HEK293 (cell line): Measurements from ENCODE around the gene MSMO1.

Source experiments
- CTCF ChIA-PET: fragments of 350-600 bp; formaldehyde crosslinking; extraction: SDS; loops from one replicate; lab custom pipeline; 2021; ENCODE audit warnings: antibody characterized with exemption; lab: Yijun Ruan, JAX
- POLR2A ChIA-PET: fragments of 300-600 bp; formaldehyde crosslinking; extraction: SDS; loops from one replicate; lab custom pipeline; 2020; ENCODE audit warnings: antibody characterized with exemption, inconsistent platforms; lab: Yijun Ruan, JAX
- H3K27ac ChIP-seq: fragments of 200-500 bp; sonication (Bioruptor generic); 2 replicates; pipeline ENCODE4 v1.5.1; 2014; ENCODE audit warnings: low read depth, low read length, control low read depth, inconsistent platforms; ENCODE audit errors: extremely low read depth
- H3K36me3 ChIP-seq, 2 experiments: fragments of 200-500 bp in 1 of 2; sonication (Bioruptor generic) in 1 of 2; 1 replicate in 1 of 2; 2 replicates in 1 of 2; pipeline ENCODE4 v1.5.1; 2014 to 2017; ENCODE audit warnings: inconsistent platforms in 2 of 2, low read length in 2 of 2; ENCODE audit not compliant: control insufficient read depth in 2 of 2, insufficient read depth in 1 of 2
- H3K4me1 ChIP-seq: fragments of 200-500 bp; sonication (Bioruptor generic); 2 replicates; pipeline ENCODE4 v1.5.1; 2014; ENCODE audit warnings: mild to moderate bottlenecking, low read length, inconsistent platforms; ENCODE audit not compliant: control insufficient read depth, insufficient read depth
- H3K4me3 ChIP-seq: 2 replicates; pipeline ENCODE4 v1.5.1; 2011; ENCODE audit warnings: low read depth, mild to moderate bottlenecking, control low read depth, low read length, moderate library complexity
- H3K9me3 ChIP-seq: fragments of 200-500 bp; sonication (Bioruptor generic); 2 replicates; pipeline ENCODE4 v1.5.1; 2014; ENCODE audit warnings: low read depth, low read length, inconsistent platforms; ENCODE audit not compliant: control insufficient read depth, insufficient read depth
- PRDM2 ChIP-seq: fragments of 450-650 bp; formaldehyde crosslinking; IDR thresholded peaks from 2 replicates; pipeline ENCODE4 v1.5.1; 2016; ENCODE audit warnings: missing biosample characterization, missing genetic modification characterization, borderline replicate concordance
- SCRT1 ChIP-seq: fragments of 450-650 bp; formaldehyde crosslinking; IDR thresholded peaks from 2 replicates; pipeline ENCODE4 v1.5.1; 2016; ENCODE audit warnings: missing biosample characterization, missing genetic modification characterization, borderline replicate concordance
- SP7 ChIP-seq: fragments of 450-650 bp; formaldehyde crosslinking; IDR thresholded peaks from 2 replicates; pipeline ENCODE4 v1.5.1; 2016; ENCODE audit warnings: missing biosample characterization, missing genetic modification characterization
- TCF7L2 ChIP-seq: IDR thresholded peaks from 2 replicates; pipeline ENCODE4 v1.6.1; 2011; ENCODE audit warnings: low read depth, mild to moderate bottlenecking, inconsistent platforms, low read length, moderate library complexity, borderline replicate concordance
- ZBTB17 ChIP-seq: fragments of 450-650 bp; formaldehyde crosslinking; IDR thresholded peaks from 2 replicates; pipeline ENCODE4 v1.5.1; 2016; ENCODE audit warnings: missing biosample characterization, missing genetic modification characterization
- ZNF140 ChIP-seq: fragments of 450-650 bp; formaldehyde crosslinking; IDR thresholded peaks from 2 replicates; pipeline ENCODE4 v1.5.1; 2016; ENCODE audit warnings: missing biosample characterization, missing genetic modification characterization
- ZNF248 ChIP-seq: fragments of 450-650 bp; formaldehyde crosslinking; IDR thresholded peaks from 2 replicates; pipeline ENCODE4 v1.5.1; 2017; ENCODE audit warnings: missing biosample characterization, missing genetic modification characterization
- ZNF311 ChIP-seq: fragments of 450-650 bp; formaldehyde crosslinking; IDR thresholded peaks from 2 replicates; pipeline ENCODE4 v1.5.1; 2017; ENCODE audit warnings: missing biosample characterization, missing genetic modification characterization, borderline replicate concordance
- ZNF416 ChIP-seq: fragments of 450-650 bp; formaldehyde crosslinking; IDR thresholded peaks from 2 replicates; pipeline ENCODE4 v1.5.1; 2016; ENCODE audit warnings: missing biosample characterization, missing genetic modification characterization
- ZNF558 ChIP-seq: fragments of 450-650 bp; formaldehyde crosslinking; IDR thresholded peaks from 2 replicates; pipeline ENCODE4 v1.5.1; 2016; ENCODE audit warnings: missing biosample characterization, missing genetic modification characterization
- ZNF560 ChIP-seq: fragments of 450-650 bp; formaldehyde crosslinking; IDR thresholded peaks from 2 replicates; pipeline ENCODE4 v1.5.1; 2017; ENCODE audit warnings: missing biosample characterization, missing genetic modification characterization, borderline replicate concordance
- ZNF670 ChIP-seq: fragments of 450-650 bp; formaldehyde crosslinking; IDR thresholded peaks from 2 replicates; pipeline ENCODE4 v1.5.1; 2016; ENCODE audit warnings: missing biosample characterization, missing genetic modification characterization, low read depth
- ZNF76 ChIP-seq: fragments of 450-650 bp; formaldehyde crosslinking; IDR thresholded peaks from 2 replicates; pipeline ENCODE4; 2016; ENCODE audit warnings: low read depth, missing biosample characterization, missing genetic modification characterization, borderline replicate concordance
- ZNF843 ChIP-seq: fragments of 450-650 bp; formaldehyde crosslinking; IDR thresholded peaks from 2 replicates; pipeline ENCODE4 v1.5.1; 2016; ENCODE audit warnings: missing biosample characterization, missing genetic modification characterization
- TF ChIP-seq, protein P1 (sequence below): fragments of 450-650 bp; formaldehyde crosslinking; IDR thresholded peaks from 2 replicates; pipeline ENCODE4 v1.5.1; 2017; ENCODE audit warnings: missing biosample characterization, mild to moderate bottlenecking, missing genetic modification characterization, moderate library complexity
- TF ChIP-seq, protein P2 (sequence below): fragments of 450-650 bp; formaldehyde crosslinking; IDR thresholded peaks from 2 replicates; pipeline ENCODE4 v1.5.1; 2017; ENCODE audit warnings: missing biosample characterization, missing genetic modification characterization

The MSMO1 gene

GRCh38 chr4:165343353-165344191, 16.1 kb downstream of the MSMO1 start (continued):
- TF ChIP-seq, protein P1, sequence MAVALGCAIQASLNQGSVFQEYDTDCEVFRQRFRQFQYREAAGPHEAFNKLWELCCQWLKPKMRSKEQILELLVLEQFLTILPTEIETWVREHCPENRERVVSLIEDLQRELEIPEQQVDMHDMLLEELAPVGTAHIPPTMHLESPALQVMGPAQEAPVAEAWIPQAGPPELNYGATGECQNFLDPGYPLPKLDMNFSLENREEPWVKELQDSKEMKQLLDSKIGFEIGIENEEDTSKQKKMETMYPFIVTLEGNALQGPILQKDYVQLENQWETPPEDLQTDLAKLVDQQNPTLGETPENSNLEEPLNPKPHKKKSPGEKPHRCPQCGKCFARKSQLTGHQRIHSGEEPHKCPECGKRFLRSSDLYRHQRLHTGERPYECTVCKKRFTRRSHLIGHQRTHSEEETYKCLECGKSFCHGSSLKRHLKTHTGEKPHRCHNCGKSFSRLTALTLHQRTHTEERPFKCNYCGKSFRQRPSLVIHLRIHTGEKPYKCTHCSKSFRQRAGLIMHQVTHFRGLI = no peak
- no peak for TF ChIP-seq SCRT1 (tag by site-specific recombination)
- TF ChIP-seq SP7 (tag by site-specific recombination) = no peak
- no peak for TF ChIP-seq ZNF416 (tag by site-specific recombination)
- TF ChIP-seq ZNF560 (tag by site-specific recombination) = no peak
- no peak for TF ChIP-seq ZNF248 (tag by site-specific recombination)
- no peak for TF ChIP-seq ZNF76 (tag by site-specific recombination)
- no peak for TF ChIP-seq ZNF558 (tag by site-specific recombination)
- TF ChIP-seq ZNF140 (tag by site-specific recombination) = no peak
- TF ChIP-seq ZBTB17 (tag by site-specific recombination) = no peak
- no peak for TF ChIP-seq TCF7L2
- no peak for TF ChIP-seq PRDM2 (tag by site-specific recombination)
- TF ChIP-seq ZNF670 (tag by site-specific recombination) = no peak
- TF ChIP-seq, protein P2, sequence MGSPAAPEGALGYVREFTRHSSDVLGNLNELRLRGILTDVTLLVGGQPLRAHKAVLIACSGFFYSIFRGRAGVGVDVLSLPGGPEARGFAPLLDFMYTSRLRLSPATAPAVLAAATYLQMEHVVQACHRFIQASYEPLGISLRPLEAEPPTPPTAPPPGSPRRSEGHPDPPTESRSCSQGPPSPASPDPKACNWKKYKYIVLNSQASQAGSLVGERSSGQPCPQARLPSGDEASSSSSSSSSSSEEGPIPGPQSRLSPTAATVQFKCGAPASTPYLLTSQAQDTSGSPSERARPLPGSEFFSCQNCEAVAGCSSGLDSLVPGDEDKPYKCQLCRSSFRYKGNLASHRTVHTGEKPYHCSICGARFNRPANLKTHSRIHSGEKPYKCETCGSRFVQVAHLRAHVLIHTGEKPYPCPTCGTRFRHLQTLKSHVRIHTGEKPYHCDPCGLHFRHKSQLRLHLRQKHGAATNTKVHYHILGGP (tag by site-specific recombination) = no peak

- Histone ChIP-seq H3K9me3 (no peaks in the 10 kb centered on the region), H3K27ac (no peak overlapping the region), H3K36me3 (peaks cover 16 to 17% of the 10 kb centered on the region in 2 experiments), H3K4me1 (no peaks in the 10 kb centered on the region), H3K4me3 (no peak overlapping the region)
- ChIA-PET POLR2A (interaction anchor here (0.8 to 1.0 kb wide), 2 partner anchors 18 to 233 kb away, joined by 4 read pairs; partner anchors contain the start of genes MSMO1 and TMEM192), CTCF (interaction anchor here (1.1 to 1.3 kb wide), 2 partner anchors 119 to 215 kb away, joined by 3 to 5 read pairs; no protein-coding TSS in a partner anchor)
- TF ChIP-seq ZNF311 (tag by site-specific recombination) = no peak
- no peak for TF ChIP-seq ZNF248 (tag by site-specific recombination)
- TF ChIP-seq ZNF843 = no peak
Measured at GRCh38 chr4:165345666-165346417, 18.4 kb downstream of the MSMO1 start.
